Measurements from ENCODE around the gene WDR62.

The WDR62 gene

GRCh38 chr19:36054733-36055686 is at the start of gene WDR62:
Gene WDR62, plus strand, starts transcription at chr19:36054897. Its CDS starts 75 bp downstream, at chr19:36054972.
- DNase-seq = peak; percentile 90 to 100

GRCh38 chr19:36006955-36007354 is 47.7 kb upstream of the WDR62 start:
- no peak for DNase-seq

- peak in 1 of 2 experiments; percentile 24 for DNase-seq
Observed at GRCh38 chr19:36008336-36008978, 46.2 kb upstream of the WDR62 start, which contains the start of gene SYNE4. Gene SYNE4, minus strand, starts transcription at chr19:36008813. Its CDS starts 132 bp downstream, at chr19:36008681.

- DNase-seq = peak in 1 of 2 experiments; percentile 27
Observed at GRCh38 chr19:36009220-36009619, 45.5 kb upstream of the WDR62 start.

GRCh38 chr19:36009633-36010379 is 44.9 kb upstream of the WDR62 start:
- no peak for DNase-seq

- DNase-seq = no peak
Observed at GRCh38 chr19:36010402-36010801, 44.3 kb upstream of the WDR62 start.

GRCh38 chr19:36013280-36014011 is 41.3 kb upstream of the WDR62 start:
- no peak for DNase-seq

- peak; percentile 98 to 99 for DNase-seq
Observed at GRCh38 chr19:36014012-36014924, 40.4 kb upstream of the WDR62 start, which contains the start of gene ALKBH6. Gene ALKBH6, minus strand, starts transcription at chr19:36014213. Its CDS starts 816 bp downstream, at chr19:36013397.

- no peak for DNase-seq
Observed at GRCh38 chr19:36019061-36019670, 35.5 kb upstream of the WDR62 start.

GRCh38 chr19:36023432-36023831 is 31.3 kb upstream of the WDR62 start:
- DNase-seq = no peak

GRCh38 chr19:36025541-36025940 is 29.2 kb upstream of the WDR62 start:
- DNase-seq = no peak

- no peak for DNase-seq
Observed at GRCh38 chr19:36026091-36026876, 28.4 kb upstream of the WDR62 start.

- no peak for DNase-seq
Observed at GRCh38 chr19:36027696-36028095, 27.0 kb upstream of the WDR62 start.

- no peak for DNase-seq
Observed at GRCh38 chr19:36028313-36029041, 26.2 kb upstream of the WDR62 start.

GRCh38 chr19:36030264-36031148 is 24.2 kb upstream of the WDR62 start:
- DNase-seq = no peak

- no peak for DNase-seq
Observed at GRCh38 chr19:36031308-36031707, 23.4 kb upstream of the WDR62 start.

GRCh38 chr19:36032251-36033104 is 22.2 kb upstream of the WDR62 start, which contains the start of gene CLIP3:
Gene CLIP3, minus strand, starts transcription at chr19:36032873. Its CDS starts 516 bp downstream, at chr19:36032357.
- DNase-seq = peak; percentile 12 to 42
